ENCODE measurements around the gene KRT37. TPM values are rescaled to one million over a fixed set of nuclear protein-coding genes. Genes with fewer than 3 reads are reported as not detected.

Gene KRT37
- not detected in 2 replicates for total RNA-seq

GRCh38 chr17:41424111-41424635, at the start of gene KRT37:
Gene KRT37 (minus strand): TSS chr17:41424585. CDS start chr17:41424523, 62 bp downstream.

GRCh38 chr17:41466988-41467387, 42.6 kb upstream of the KRT37 start, which contains the start of gene KRT32:
Gene KRT32 (minus strand): TSS chr17:41467386. CDS start chr17:41467325, 61 bp downstream.

GRCh38 chr17:41440531-41441033, 16.2 kb upstream of the KRT37 start, which contains the start of gene KRT38:
Gene KRT38 (minus strand): TSS chr17:41440983. CDS start chr17:41440921, 62 bp downstream.

GRCh38 chr17:41396996-41397660, 27.3 kb downstream of the KRT37 start, which contains the start of gene KRT31:
Gene KRT31 (minus strand): TSS chr17:41397608. CDS start chr17:41397539, 69 bp downstream.

GRCh38 chr17:41381943-41382342, 42.4 kb downstream of the KRT37 start, which contains the start of gene KRT34:
Gene KRT34 (minus strand): TSS chr17:41382306. CDS start chr17:41382246, 60 bp downstream.

Small RNA genes within 50 kb of the gene (small RNA-seq; reads per million reads assigned to genes)
- 1.2 reads per million, percentile 52 among the genes with 10 or more reads in this experiment for gene RNU2-32P

Other genes starting within 250 kb of the KRT37 start
- not detected in 2 replicates for gene KRTAP4-2, start 246.4 kb downstream of the KRT37 start, total RNA-seq
- gene KRTAP4-1, start 239.7 kb downstream of the KRT37 start, total RNA-seq, result not detected in 2 replicates
- not detected in 2 replicates for gene KRTAP9-1, start 234.7 kb downstream of the KRT37 start, total RNA-seq
- gene KRTAP9-2, start 197.9 kb downstream of the KRT37 start, total RNA-seq, result not detected in 2 replicates
- not detected in 2 replicates for gene KRTAP9-3, start 192.1 kb downstream of the KRT37 start, total RNA-seq
- not detected in 2 replicates for gene KRTAP9-8, start 186.6 kb downstream of the KRT37 start, total RNA-seq
- gene KRTAP9-4, start 174.9 kb downstream of the KRT37 start, total RNA-seq, result not detected in 2 replicates
- not detected in 2 replicates for gene KRTAP9-9, start 169.2 kb downstream of the KRT37 start, total RNA-seq
- gene KRTAP9-6, start 159.2 kb downstream of the KRT37 start, total RNA-seq, result not detected in 2 replicates
- gene KRTAP9-7, start 148.9 kb downstream of the KRT37 start, total RNA-seq, result not detected in 2 replicates
- gene KRTAP29-1, start 121.7 kb downstream of the KRT37 start, total RNA-seq, result not detected in 2 replicates
- not detected in 2 replicates for gene KRTAP16-1, start 115.3 kb downstream of the KRT37 start, total RNA-seq
- not detected in 2 replicates for gene KRTAP17-1, start 108.9 kb downstream of the KRT37 start, total RNA-seq
- not detected in 2 replicates for gene KRT33A, start 73.8 kb downstream of the KRT37 start, total RNA-seq
- not detected in 2 replicates for gene KRT33B, start 54.8 kb downstream of the KRT37 start, total RNA-seq
- 0.13 TPM in 1 of 2 replicates, not detected in the other for gene KRT34, start 42.3 kb downstream of the KRT37 start, total RNA-seq
- gene KRT31, start 27.0 kb downstream of the KRT37 start, total RNA-seq, result not detected in 2 replicates
- not detected in 2 replicates for gene KRT38, start 16.4 kb upstream of the KRT37 start, total RNA-seq
- gene KRT32, start 42.8 kb upstream of the KRT37 start, total RNA-seq, result not detected in 2 replicates
- gene KRT35, start 56.6 kb upstream of the KRT37 start, total RNA-seq, result not detected in 2 replicates
- gene KRT36, start 65.3 kb upstream of the KRT37 start, total RNA-seq, result not detected in 2 replicates
- gene KRT13, start 81.0 kb upstream of the KRT37 start, total RNA-seq, result not detected in 2 replicates
- 0.11 TPM in 1 of 2 replicates, not detected in the other for gene KRT15, start 94.3 kb upstream of the KRT37 start, total RNA-seq
- 0.26 and 1.6 TPM in 2 replicates for gene KRT19, start 103.7 kb upstream of the KRT37 start, total RNA-seq
- not detected in 2 replicates for gene KRT9, start 147.5 kb upstream of the KRT37 start, total RNA-seq
- gene KRT14, start 162.3 kb upstream of the KRT37 start, total RNA-seq, result 0.78 and 1.6 TPM in 2 replicates
- 2.7 and 4.1 TPM in 2 replicates for gene KRT16, start 188.2 kb upstream of the KRT37 start, total RNA-seq
- gene KRT17, start 200.0 kb upstream of the KRT37 start, total RNA-seq, result 1.7 and 3.7 TPM in 2 replicates

Data from articular chondrocyte of knee joint (primary cell).